Stimulated activated CD4-positive, alpha-beta T cell treated with anti-CD3 and anti-CD28 coated beads, Interleukin-1b, Interleukin-23, amount 100 ng/mL, for 48 hours (primary cell): ENCODE measurements around the gene ARMC12.

Experiments used
- DNase-seq: peaks from one replicate; pipeline ENCODE4 v3.0.0-alpha.2; 2020

Gene ARMC12

GRCh38 chr6:35777356-35778102, 40.7 kb downstream of the ARMC12 start:
- no peak for DNase-seq

GRCh38 chr6:35778437-35778836, 41.6 kb downstream of the ARMC12 start:
- DNase-seq: no peak

GRCh38 chr6:35780719-35781118, 43.9 kb downstream of the ARMC12 start, which contains the start of gene CLPSL1:
CLPSL1 (plus strand) TSS chr6:35781019; CDS start chr6:35781111, 92 bp downstream.
- no peak for DNase-seq

- no peak for DNase-seq
These were observed 44.5 kb downstream of the ARMC12 start for GRCh38 chr6:35781290-35781689.

GRCh38 chr6:35782424-35782823, 45.6 kb downstream of the ARMC12 start:
- no peak for DNase-seq

- no peak for DNase-seq
These were observed 47.4 kb downstream of the ARMC12 start for GRCh38 chr6:35784200-35784599.

- DNase-seq: no peak
These were observed 49.4 kb downstream of the ARMC12 start for GRCh38 chr6:35786272-35786671.

GRCh38 chr6:35786810-35787209, 50.0 kb downstream of the ARMC12 start:
- no peak for DNase-seq

GRCh38 chr6:35787266-35788218, 50.7 kb downstream of the ARMC12 start:
- DNase-seq: no peak

GRCh38 chr6:35788423-35788982, 51.7 kb downstream of the ARMC12 start:
- no peak for DNase-seq

GRCh38 chr6:35790683-35791082, 53.9 kb downstream of the ARMC12 start:
- no peak for DNase-seq

GRCh38 chr6:35794536-35795452, 58.0 kb downstream of the ARMC12 start:
- DNase-seq: no peak

- no peak for DNase-seq
These were observed 58.7 kb downstream of the ARMC12 start for GRCh38 chr6:35795453-35796071.

- DNase-seq: no peak
These were observed 59.4 kb downstream of the ARMC12 start for GRCh38 chr6:35796236-35796635.

GRCh38 chr6:35797837-35798526, 61.1 kb downstream of the ARMC12 start:
- DNase-seq: no peak
